SK-N-SH (cell line): ENCODE data around the gene SLC5A1.

Source experiments
- EP300 ChIP-seq, 2 experiments: IDR thresholded peaks; 2 replicates each; pipeline versions ENCODE4 v1.4.0 to v1.6.1; 2012; ENCODE audit warnings: borderline replicate concordance in 1 of 2, low read depth in 1 of 2, low read length in 1 of 2
- FOSL2 ChIP-seq: IDR thresholded peaks from 2 replicates; pipeline ENCODE4 v1.4.0; 2012; ENCODE audit warnings: low read depth, mild to moderate bottlenecking, moderate library complexity, borderline replicate concordance
- FOXJ3 ChIP-seq: sonication (generic); formaldehyde crosslinking; IDR thresholded peaks from 2 replicates; pipeline ENCODE4 v1.5.1; 2020; ENCODE audit warnings: mild to moderate bottlenecking, missing genetic modification reagents
- MAX ChIP-seq: IDR thresholded peaks from 2 replicates; pipeline ENCODE4 v1.4.0; 2012; ENCODE audit warnings: low read depth
- PBX3 ChIP-seq: IDR thresholded peaks from 2 replicates; pipeline ENCODE4; 2012
- POLR2AphosphoS5 ChIP-seq: IDR thresholded peaks from 2 replicates; pipeline ENCODE4 v1.6.1; 2012; ENCODE audit warnings: low read depth, low read length
- RAD21 ChIP-seq: IDR thresholded peaks from 2 replicates; pipeline ENCODE4 v1.6.1; 2012; ENCODE audit warnings: mild to moderate bottlenecking, low read length
- REST ChIP-seq: IDR thresholded peaks from 2 replicates; pipeline ENCODE4 v1.6.1; 2012; ENCODE audit warnings: mild to moderate bottlenecking, low read depth, low read length, moderate library complexity
- SMC3 ChIP-seq: IDR thresholded peaks from 2 replicates; pipeline ENCODE4 v1.6.1; 2012; ENCODE audit warnings: low read depth, low read length, improper control_type of control experiment
- TAF1 ChIP-seq: IDR thresholded peaks from 2 replicates; pipeline ENCODE4 v1.6.1; 2012; ENCODE audit warnings: low read depth, mild to moderate bottlenecking, low read length, moderate library complexity, borderline replicate concordance
- TF ChIP-seq, protein P1 (sequence below): fragments of 200-600 bp; sonication (generic); IDR thresholded peaks from 2 replicates; pipeline ENCODE4 v1.6.1; 2017; ENCODE audit warnings: antibody characterized with exemption, mild to moderate bottlenecking, moderate library complexity
- TF ChIP-seq, protein P2 (sequence below): IDR thresholded peaks from 2 replicates; pipeline ENCODE4 v1.4.0; 2012; ENCODE audit warnings: low read depth, borderline replicate concordance

GRCh38 chr22:32018056-32018455 is 25.0 kb upstream of the SLC5A1 start:
- no peak for TF ChIP-seq SMC3
- TF ChIP-seq, protein P1, sequence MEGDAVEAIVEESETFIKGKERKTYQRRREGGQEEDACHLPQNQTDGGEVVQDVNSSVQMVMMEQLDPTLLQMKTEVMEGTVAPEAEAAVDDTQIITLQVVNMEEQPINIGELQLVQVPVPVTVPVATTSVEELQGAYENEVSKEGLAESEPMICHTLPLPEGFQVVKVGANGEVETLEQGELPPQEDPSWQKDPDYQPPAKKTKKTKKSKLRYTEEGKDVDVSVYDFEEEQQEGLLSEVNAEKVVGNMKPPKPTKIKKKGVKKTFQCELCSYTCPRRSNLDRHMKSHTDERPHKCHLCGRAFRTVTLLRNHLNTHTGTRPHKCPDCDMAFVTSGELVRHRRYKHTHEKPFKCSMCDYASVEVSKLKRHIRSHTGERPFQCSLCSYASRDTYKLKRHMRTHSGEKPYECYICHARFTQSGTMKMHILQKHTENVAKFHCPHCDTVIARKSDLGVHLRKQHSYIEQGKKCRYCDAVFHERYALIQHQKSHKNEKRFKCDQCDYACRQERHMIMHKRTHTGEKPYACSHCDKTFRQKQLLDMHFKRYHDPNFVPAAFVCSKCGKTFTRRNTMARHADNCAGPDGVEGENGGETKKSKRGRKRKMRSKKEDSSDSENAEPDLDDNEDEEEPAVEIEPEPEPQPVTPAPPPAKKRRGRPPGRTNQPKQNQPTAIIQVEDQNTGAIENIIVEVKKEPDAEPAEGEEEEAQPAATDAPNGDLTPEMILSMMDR, result no peak
- TF ChIP-seq REST, result no peak
- no peak for TF ChIP-seq FOSL2
- no peak for TF ChIP-seq EP300 (IDR thresholded peaks at IDR 0.05; ENCODE audit: borderline replicate concordance in 1 of 2, low read depth in 1 of 2, low read length in 1 of 2)
- no peak for TF ChIP-seq RAD21
- TF ChIP-seq TAF1, result no peak
- no peak for TF ChIP-seq POLR2AphosphoS5
- TF ChIP-seq, protein P2, sequence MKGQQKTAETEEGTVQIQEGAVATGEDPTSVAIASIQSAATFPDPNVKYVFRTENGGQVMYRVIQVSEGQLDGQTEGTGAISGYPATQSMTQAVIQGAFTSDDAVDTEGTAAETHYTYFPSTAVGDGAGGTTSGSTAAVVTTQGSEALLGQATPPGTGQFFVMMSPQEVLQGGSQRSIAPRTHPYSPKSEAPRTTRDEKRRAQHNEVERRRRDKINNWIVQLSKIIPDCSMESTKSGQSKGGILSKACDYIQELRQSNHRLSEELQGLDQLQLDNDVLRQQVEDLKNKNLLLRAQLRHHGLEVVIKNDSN, result no peak
- TF ChIP-seq MAX, result no peak
- TF ChIP-seq PBX3, result no peak
- no peak for TF ChIP-seq FOXJ3 (CRISPR knock-in tag)
